H1 (cell line): Measurements from ENCODE around the gene ULK2. TPM values are rescaled to one million over a fixed set of nuclear protein-coding genes. Genes with fewer than 3 reads are reported as not detected.

Experiments used
- CTCF ChIA-PET: fragments of 300-600 bp; sonication (Branson Sonifier 250); formaldehyde crosslinking; loops from one replicate; lab custom pipeline; 2021; ENCODE audit not compliant: partially characterized antibody; lab: Charles Lee
- POLR2A ChIA-PET: fragments of 300-600 bp; sonication (Branson Sonifier 250); formaldehyde crosslinking; loops from one replicate; lab custom pipeline; 2021; ENCODE audit warnings: inconsistent platforms; ENCODE audit not compliant: partially characterized antibody; lab: Charles Lee
- DNase-seq, 2 experiments: peaks; one replicate each; pipeline versions ENCODE4 v3.0.0 to v3.0.0-alpha.2; 2010 to 2022; ENCODE audit warnings: low spot score in 2 of 2, low read depth in 1 of 2, mixed read lengths in 1 of 2
- FAIRE-seq: peaks from 2 replicates; lab custom pipeline; 2011; peaks lifted over from hg19 to GRCh38; lab: Jason Lieb, UNC
- H2AFZ ChIP-seq: 2 replicates; pipeline ENCODE4 v1.8.1; 2012; ENCODE audit warnings: low read length, inconsistent platforms
- H2AK5ac ChIP-seq: 2 replicates; pipeline ENCODE4 v1.6.1; 2013; ENCODE audit warnings: low read depth, low read length
- H2BK120ac ChIP-seq: replicated peaks from 2 replicates; pipeline ENCODE3; 2013; ENCODE audit warnings: low read depth, low read length, inconsistent platforms
- H2BK12ac ChIP-seq: 2 replicates; pipeline ENCODE4 v1.6.1; 2013; ENCODE audit warnings: low read depth, low read length
- H2BK15ac ChIP-seq: 2 replicates; pipeline ENCODE4 v1.6.1; 2013; ENCODE audit warnings: low read length
- H2BK20ac ChIP-seq: 2 replicates; pipeline ENCODE4 v1.6.1; 2013; ENCODE audit warnings: low read length
- H2BK5ac ChIP-seq: 2 replicates; pipeline ENCODE4 v1.6.1; 2013; ENCODE audit warnings: low read depth, low read length
- H3K14ac ChIP-seq: 2 replicates; pipeline ENCODE4 v1.6.1; 2013; ENCODE audit warnings: inconsistent platforms; ENCODE audit not compliant: insufficient read length
- H3K18ac ChIP-seq: 2 replicates; pipeline ENCODE4 v1.6.1; 2013; ENCODE audit warnings: low read length; ENCODE audit errors: extremely low read depth
- H3K23ac ChIP-seq: 2 replicates; pipeline ENCODE4 v1.6.1; 2013; ENCODE audit warnings: inconsistent platforms; ENCODE audit not compliant: insufficient read length
- H3K23me2 ChIP-seq: 2 replicates; pipeline ENCODE4 v1.6.1; 2013; ENCODE audit warnings: low read depth, low read length
- H3K27ac ChIP-seq: 2 replicates; pipeline ENCODE4 v1.6.1; 2011; ENCODE audit warnings: low read depth, low read length, inconsistent platforms
- H3K27me3 ChIP-seq, 4 experiments: replicated peaks in 1 of 4; 1 replicate in 1 of 4; 2 replicates in 3 of 4; pipeline versions ENCODE4 v1.6.1 to v1.8.1; 2011 to 2013; ENCODE audit warnings: low read length in 3 of 4, mild to moderate bottlenecking in 3 of 4, inconsistent platforms in 2 of 4, mixed read lengths in 2 of 4, moderate library complexity in 1 of 4; ENCODE audit not compliant: control insufficient read depth in 3 of 4, insufficient read depth in 3 of 4; ENCODE audit errors: extremely low read depth in 1 of 4
- H3K36me3 ChIP-seq, 4 experiments: 2 replicates each; pipeline versions ENCODE4 v1.6.1 to v1.8.1; 2011 to 2013; ENCODE audit warnings: mild to moderate bottlenecking in 4 of 4, low read length in 3 of 4, moderate library complexity in 2 of 4, control low read depth in 1 of 4, inconsistent platforms in 1 of 4; ENCODE audit not compliant: insufficient read depth in 4 of 4, control insufficient read depth in 2 of 4
- H3K4ac ChIP-seq: replicated peaks from 2 replicates; pipeline ENCODE3; 2013; ENCODE audit warnings: low read length, low read depth, mixed read lengths, inconsistent platforms; ENCODE audit not compliant: insufficient read length
- H3K4me1 ChIP-seq, 4 experiments: replicated peaks in 1 of 4; 1 replicate in 1 of 4; 2 replicates in 3 of 4; pipeline versions ENCODE4 v1.6.1 to v1.8.1; 2011 to 2013; ENCODE audit warnings: low read length in 3 of 4, inconsistent platforms in 2 of 4, mixed read lengths in 1 of 4; ENCODE audit not compliant: insufficient read depth in 4 of 4, control insufficient read depth in 3 of 4
- H3K4me2 ChIP-seq, 2 experiments: 2 replicates each; pipeline versions ENCODE4 v1.6.1 to v1.8.1; 2011 to 2013; ENCODE audit warnings: low read depth in 2 of 2, low read length in 2 of 2, control low read depth in 1 of 2, inconsistent platforms in 1 of 2, mild to moderate bottlenecking in 1 of 2; ENCODE audit not compliant: insufficient read depth in 1 of 2
- H3K4me3 ChIP-seq, 4 experiments: fragments of 200-600, 300-600 bp in 1 of 4; sonication (generic), shearing (Covaris generic), sonication (Bioruptor Twin) in 1 of 4; 2 replicates each; pipeline versions ENCODE4 v1.5.1 to v1.8.1; 2011 to 2016; ENCODE audit warnings: low read length in 4 of 4, low read depth in 3 of 4, control low read depth in 2 of 4, inconsistent platforms in 2 of 4, mild to moderate bottlenecking in 2 of 4, mixed read lengths in 1 of 4, moderate library complexity in 1 of 4; ENCODE audit not compliant: insufficient read depth in 2 of 4; ENCODE audit errors: extremely low read depth in 1 of 4
- H3K56ac ChIP-seq: replicated peaks from 2 replicates; pipeline ENCODE3; 2013; ENCODE audit warnings: low read depth, mild to moderate bottlenecking, mixed read lengths, low read length, inconsistent platforms; ENCODE audit not compliant: insufficient read length
- H3K79me1 ChIP-seq: 2 replicates; pipeline ENCODE4 v1.6.1; 2013; ENCODE audit warnings: low read depth, low read length, control low read depth
- H3K79me2 ChIP-seq, 2 experiments: 2 replicates each; pipeline versions ENCODE4 v1.6.1 to v1.8.1; 2012 to 2013; ENCODE audit warnings: low read length in 2 of 2, mild to moderate bottlenecking in 2 of 2, inconsistent platforms in 1 of 2; ENCODE audit not compliant: insufficient read depth in 2 of 2, control insufficient read depth in 1 of 2
- H3K9ac ChIP-seq, 4 experiments: replicated peaks in 1 of 4; 1 replicate in 1 of 4; 2 replicates in 3 of 4; pipeline versions ENCODE4 v1.6.1 to v1.8.1; 2011 to 2013; ENCODE audit warnings: low read depth in 3 of 4, low read length in 3 of 4, control low read depth in 2 of 4, mild to moderate bottlenecking in 2 of 4, moderate library complexity in 2 of 4, inconsistent platforms in 1 of 4; ENCODE audit errors: extremely low read depth in 1 of 4
- H3K9me3 ChIP-seq, 2 experiments: 2 replicates each; pipeline versions ENCODE4 v1.6.1 to v1.8.1; 2012 to 2013; ENCODE audit warnings: mild to moderate bottlenecking in 2 of 2, moderate library complexity in 2 of 2, control low read depth in 1 of 2, inconsistent platforms in 1 of 2, low read depth in 1 of 2, low read length in 1 of 2, mixed read lengths in 1 of 2; ENCODE audit not compliant: insufficient read depth in 2 of 2
- H4K20me1 ChIP-seq, 2 experiments: replicated peaks in 1 of 2; 2 replicates each; pipeline versions ENCODE3 to v1.8.1; 2011 to 2013; ENCODE audit warnings: inconsistent platforms in 2 of 2, low read length in 2 of 2, mild to moderate bottlenecking in 1 of 2; ENCODE audit not compliant: insufficient read depth in 2 of 2, control insufficient read depth in 1 of 2
- H4K5ac ChIP-seq: 2 replicates; pipeline ENCODE4 v1.6.1; 2013; ENCODE audit warnings: low read length, low read depth, mixed read lengths, inconsistent platforms; ENCODE audit not compliant: insufficient read length
- H4K8ac ChIP-seq: 2 replicates; pipeline ENCODE4 v1.8.0; 2013; ENCODE audit warnings: mild to moderate bottlenecking, moderate library complexity, low read length, inconsistent platforms; ENCODE audit not compliant: insufficient read depth; ENCODE audit errors: extremely low read depth
- H4K91ac ChIP-seq: replicated peaks from 2 replicates; pipeline ENCODE3; 2013; ENCODE audit warnings: low read length, mixed read lengths, inconsistent platforms; ENCODE audit not compliant: insufficient read length
- CHD2 ChIP-seq: IDR thresholded peaks from 2 replicates; pipeline ENCODE4 v1.6.1; 2012; ENCODE audit warnings: low read length, improper control_type of control experiment
- GTF2F1 ChIP-seq: IDR thresholded peaks from 2 replicates; pipeline ENCODE4 v1.6.1; 2012; ENCODE audit warnings: low read depth, low read length, improper control_type of control experiment, borderline replicate concordance
- PHF8 ChIP-seq: fragments of 200-600 bp; sonication (generic); conservative IDR thresholded peaks from 2 replicates; pipeline ENCODE4 v1.7.1; 2012; ENCODE audit warnings: low read depth, mild to moderate bottlenecking, inconsistent platforms, low read length, moderate library complexity
- RFX5 ChIP-seq: IDR thresholded peaks from 2 replicates; pipeline ENCODE4 v1.6.1; 2011; ENCODE audit warnings: low read depth, low read length, improper control_type of control experiment, borderline replicate concordance
- SIN3A ChIP-seq, 2 experiments: IDR thresholded peaks in 1 of 2; conservative IDR thresholded peaks in 1 of 2; 2 replicates each; pipeline ENCODE4 v1.6.1; 2011 to 2012; ENCODE audit warnings: low read length in 2 of 2, improper control_type of control experiment in 1 of 2, low read depth in 1 of 2, mild to moderate bottlenecking in 1 of 2
- SP1 ChIP-seq: IDR thresholded peaks from 2 replicates; pipeline ENCODE4 v1.6.1; 2011; ENCODE audit warnings: low read depth, low read length
- SP2 ChIP-seq: IDR thresholded peaks from 2 replicates; pipeline ENCODE4 v1.6.1; 2012; ENCODE audit warnings: mild to moderate bottlenecking, low read length, inconsistent platforms
- WGBS, 2 experiments: shearing (Covaris generic) in 1 of 2; methylation state at CpG; one replicate each; pipeline versions ENCODE4 v1.1.6 to v1.1.7; 2013 to 2015; ENCODE audit warnings: low lambda C conversion rate in 2 of 2, mixed read lengths in 2 of 2, inconsistent platforms in 1 of 2, low coverage in 1 of 2, missing lambda C conversion rate in 1 of 2; ENCODE audit not compliant: insufficient replicate concordance in 2 of 2, insufficient coverage in 1 of 2, insufficient read length in 1 of 2; ENCODE audit errors: extremely low coverage in 1 of 2, missing lambda C conversion rate in 1 of 2; 5-methylcytosine and 5-hydroxymethylcytosine counted together
- polyA plus RNA-seq, 7 experiments: library from polyadenylated mRNA; depleted of rRNA in 3 of 7; stranded (reverse) in 5 of 7; unstranded in 2 of 7; fragments of >200 nt in 5 of 7; fragments of 200-250 nt in 2 of 7; gene quantifications; 1 replicate in 5 of 7; 2 replicates in 1 of 7; 4 replicates in 1 of 7; pipeline versions ENCODE4 v1.2.1 to v1.2.3, GENCODE V29; 2011 to 2013; ENCODE audit warnings: missing spikeins in 2 of 7, mixed read lengths in 2 of 7
- total RNA-seq: library from RNA; stranded (reverse); fragmentation: NEBNext Ultra II Directional; extraction: Animal tissue kit (Norgen Biotek cat#: 25700); gene quantifications from 2 replicates; pipeline ENCODE4 v1.2.1, GENCODE V29; 2021
- TF ChIP-seq, protein P1 (sequence below): IDR thresholded peaks from 2 replicates; pipeline ENCODE4 v1.6.1; 2011; ENCODE audit warnings: low read length, improper control_type of control experiment

Gene ULK2
- total and polyA plus RNA-seq, 2 of the 8 experiments (the other 6 are each of a cell fraction or from before 2014, with no cell fraction given) = 5.3 to 9.8 TPM

DNA sequence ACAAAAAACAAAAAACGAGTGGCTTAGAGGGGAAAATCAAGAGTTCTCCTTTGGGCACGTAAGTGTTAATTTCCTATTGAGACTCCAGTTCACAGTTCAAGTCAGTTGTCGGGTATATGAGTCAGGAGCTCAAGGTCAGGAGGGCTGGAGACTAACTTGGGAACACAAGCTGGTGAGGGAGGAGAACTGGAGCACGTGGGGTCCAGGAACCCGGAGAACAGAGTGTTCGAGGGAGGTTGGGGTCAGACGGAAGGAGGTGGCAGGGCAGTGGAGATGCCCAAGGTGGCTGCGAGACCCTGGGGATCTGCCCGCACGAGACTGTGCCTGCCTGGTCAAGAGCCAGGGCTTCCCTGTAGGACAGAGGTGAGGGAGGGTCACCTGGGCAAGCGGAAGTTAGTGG, 131.7 kb downstream of the ULK2 start:
- no peak overlapping the region for H4K8ac ChIP-seq
- DNase-seq (no peak), FAIRE-seq (no peak)
- H4K5ac ChIP-seq = no peak overlapping the region
- H3K23ac ChIP-seq = no peak overlapping the region
- TF ChIP-seq, protein P1, sequence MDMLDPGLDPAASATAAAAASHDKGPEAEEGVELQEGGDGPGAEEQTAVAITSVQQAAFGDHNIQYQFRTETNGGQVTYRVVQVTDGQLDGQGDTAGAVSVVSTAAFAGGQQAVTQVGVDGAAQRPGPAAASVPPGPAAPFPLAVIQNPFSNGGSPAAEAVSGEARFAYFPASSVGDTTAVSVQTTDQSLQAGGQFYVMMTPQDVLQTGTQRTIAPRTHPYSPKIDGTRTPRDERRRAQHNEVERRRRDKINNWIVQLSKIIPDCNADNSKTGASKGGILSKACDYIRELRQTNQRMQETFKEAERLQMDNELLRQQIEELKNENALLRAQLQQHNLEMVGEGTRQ = no peak
- TF ChIP-seq CHD2 = no peak
- TF ChIP-seq PHF8 = no peak
- no peak for TF ChIP-seq SIN3A (conservative IDR thresholded peaks at IDR 0.05 in 1 of 2, IDR thresholded peaks at IDR 0.05 in 1 of 2; ENCODE audit: low read depth in 1 of 2, low read length in 2 of 2)
- no peak for TF ChIP-seq GTF2F1
- TF ChIP-seq SP1 = no peak
- no peak for TF ChIP-seq SP2
- TF ChIP-seq RFX5 = no peak
- no peak overlapping the region for H4K91ac ChIP-seq
- H3K79me1 ChIP-seq = no peaks in the 10 kb centered on the region
- H3K9ac ChIP-seq = no peak overlapping the region
- ChIA-PET CTCF (interaction anchor here (0.7 to 1.6 kb wide), 4 partner anchors 17 to 42 kb away, joined by 3 to 8 read pairs (median 3); partner anchors contain the start of gene SLC47A2), POLR2A (no interaction called here)
- H3K27ac ChIP-seq = no peak overlapping the region
- H3K4ac ChIP-seq = no peak overlapping the region
- H2BK12ac ChIP-seq = no peak overlapping the region
- H3K56ac ChIP-seq = no peak overlapping the region
- H3K36me3 ChIP-seq = no peaks in the 10 kb centered on the region
- no peaks in the 10 kb centered on the region for H3K79me2 ChIP-seq
- no peak overlapping the region for H2BK120ac ChIP-seq
- no peak overlapping the region for H2BK15ac ChIP-seq
- no peaks in the 10 kb centered on the region for H4K20me1 ChIP-seq
- 87% methylated on average over 11 of the region's 11 CpGs; no CpG with 5 or more reads in 1 of the 2 experiments for WGBS, 2 experiments
- no peak overlapping the region for H2AK5ac ChIP-seq
- no peak overlapping the region for H3K14ac ChIP-seq
- H3K4me1 ChIP-seq = no peaks in the 10 kb centered on the region
- H2AFZ ChIP-seq = no peak overlapping the region; the same call in 1 of the 2 replicates
- H3K23me2 ChIP-seq = no peaks in the 10 kb centered on the region
- H3K9me3 ChIP-seq = no peaks in the 10 kb centered on the region
- H3K4me2 ChIP-seq = no peak overlapping the region
- no peak overlapping the region for H2BK20ac ChIP-seq
- H3K27me3 ChIP-seq = no peaks in the 10 kb centered on the region; a peak in 1 of 7 replicates
- H2BK5ac ChIP-seq = no peak overlapping the region
- no peak overlapping the region for H3K4me3 ChIP-seq
- H3K18ac ChIP-seq = no peak overlapping the region
